ENCODE results near the gene LIAS.
"Not testable (repeated sequence)": the region's sequence is repeated elsewhere in the genome, so short reads cannot be mapped to it uniquely, and the experiment has no call there.

Gene LIAS

DNA sequence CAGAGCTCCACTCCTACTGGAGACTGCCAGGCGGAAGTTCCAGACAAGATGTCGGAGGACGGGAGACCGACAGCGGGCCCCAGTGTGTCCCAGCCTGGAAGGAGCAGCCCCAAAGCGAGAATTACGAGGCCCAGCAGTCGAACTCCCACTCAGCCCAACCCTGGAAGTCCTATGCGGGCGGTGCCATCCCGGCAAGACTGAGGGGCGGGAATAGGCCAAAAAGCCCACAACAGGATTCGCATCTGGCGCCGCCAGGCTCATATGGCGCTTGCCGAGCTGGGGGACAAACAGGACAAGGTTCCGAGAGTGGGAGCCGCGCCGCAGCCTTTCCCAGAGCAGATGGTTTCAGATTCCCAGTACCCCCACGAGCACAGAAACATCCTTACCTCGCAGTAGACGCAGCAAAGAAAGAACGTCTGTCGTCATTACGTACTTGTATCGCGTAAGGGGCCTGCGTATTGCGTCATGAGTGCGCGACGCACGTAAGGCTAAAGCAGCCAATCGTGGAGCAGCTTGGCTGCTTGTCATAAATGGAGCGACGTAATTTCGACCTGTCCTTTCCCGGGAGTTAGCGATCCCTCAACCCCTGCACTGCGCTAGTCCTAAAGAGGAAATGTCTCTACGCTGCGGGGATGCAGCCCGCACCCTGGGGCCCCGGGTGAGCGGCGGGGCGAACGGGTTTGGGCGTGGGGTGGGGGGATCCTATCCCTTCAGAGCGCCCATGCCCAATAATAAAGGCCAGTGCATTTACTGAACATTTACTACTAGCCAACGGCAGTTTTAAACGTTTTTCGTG is at the start of gene LIAS, which contains the start of gene RPL9:
LIAS (plus strand) TSS at position 552 of the 796 bp plus-strand sequence; CDS start at position 614, 62 bp downstream.
RPL9 (minus strand) TSS at position 418 of the 796 bp plus-strand sequence. CDS start 483 bp downstream, outside the sequence.
- DNase-seq, result peak; percentile 97

DNA sequence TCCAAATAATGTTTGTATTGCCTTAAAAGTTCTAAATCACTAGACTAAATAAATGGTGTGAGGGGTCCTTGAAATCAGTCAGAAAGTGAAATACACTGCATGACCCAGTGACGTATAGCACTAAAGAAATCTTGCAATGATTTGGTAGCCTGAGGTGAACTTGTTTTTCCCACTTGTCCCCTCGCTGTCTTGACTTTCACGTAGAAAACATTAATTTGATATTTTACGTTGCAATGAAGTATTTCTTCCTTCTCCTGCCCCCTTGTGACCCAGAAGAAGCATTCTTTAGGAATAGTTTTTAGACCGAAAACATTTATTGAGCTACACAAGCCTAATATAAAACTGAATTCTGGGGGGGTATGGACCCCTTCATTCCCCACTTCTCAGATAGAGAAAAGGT is 48.4 kb upstream of the LIAS start:
- DNase-seq, result no peak

DNA sequence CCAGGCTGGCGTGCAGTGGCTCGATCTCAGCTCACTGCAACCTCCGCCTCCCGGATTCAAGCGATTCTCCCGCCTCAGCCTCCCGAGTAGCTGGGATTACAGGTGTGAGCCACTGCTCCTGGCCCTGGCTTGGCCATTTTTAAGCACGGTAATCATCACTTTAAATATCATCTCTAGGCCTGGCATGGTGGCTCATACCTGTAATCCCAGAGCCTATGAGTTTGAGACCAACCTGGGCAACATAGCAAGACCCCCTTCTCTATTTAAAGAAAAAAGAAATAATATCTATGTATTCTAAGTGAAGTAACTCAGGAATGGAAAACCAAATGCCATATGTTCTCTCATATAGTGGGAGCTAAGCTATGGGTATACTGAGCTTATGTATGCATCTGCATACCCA is 47.3 kb upstream of the LIAS start:
- DNase-seq, result not testable (repeated sequence)

DNA sequence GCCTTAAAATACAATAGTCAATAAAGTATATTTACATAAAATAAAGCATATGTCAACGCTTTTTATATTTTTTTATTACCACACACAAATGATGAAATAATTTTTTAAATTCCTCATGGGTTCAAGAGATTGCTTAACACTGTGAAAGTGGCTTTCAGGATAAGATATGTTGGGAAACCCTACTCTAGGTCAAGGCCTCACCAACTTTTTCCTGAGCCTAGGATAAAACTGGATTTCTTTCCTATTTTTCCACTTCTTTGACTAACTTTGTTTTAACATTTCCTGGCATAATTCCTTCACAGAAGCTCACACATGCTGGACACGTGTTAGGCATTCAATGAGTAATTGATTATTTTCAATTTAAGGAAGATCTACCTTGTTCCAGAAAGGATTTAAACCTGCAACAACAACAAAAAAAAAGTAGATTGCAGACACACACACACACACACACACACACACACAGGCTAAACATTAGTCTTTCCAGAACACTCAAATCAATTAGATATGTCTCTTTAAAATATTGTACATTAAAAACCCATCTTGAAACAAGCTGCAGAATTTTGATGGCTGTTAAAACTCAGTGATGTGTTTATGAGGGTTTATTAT is 43.1 kb upstream of the LIAS start:
- no peak for DNase-seq

DNA sequence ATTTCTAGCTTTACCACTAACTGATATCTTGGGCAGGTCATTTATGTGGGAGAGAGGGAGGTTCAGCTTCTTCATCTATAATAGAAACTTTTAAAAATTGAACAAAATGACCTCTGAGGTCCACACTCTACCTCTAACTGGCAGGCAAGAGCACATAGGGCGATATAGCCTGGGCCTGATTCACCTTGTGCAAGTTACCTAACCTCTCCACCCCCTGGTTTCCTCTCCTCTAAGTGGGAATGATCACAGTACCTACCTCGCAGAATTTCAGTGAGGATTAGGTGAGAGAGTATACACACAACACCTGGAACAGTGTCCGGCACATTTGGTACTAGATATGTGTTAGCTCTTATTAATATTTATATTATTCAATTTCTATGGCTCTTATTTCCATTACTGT is 36.6 kb upstream of the LIAS start:
- no peak for DNase-seq

DNA sequence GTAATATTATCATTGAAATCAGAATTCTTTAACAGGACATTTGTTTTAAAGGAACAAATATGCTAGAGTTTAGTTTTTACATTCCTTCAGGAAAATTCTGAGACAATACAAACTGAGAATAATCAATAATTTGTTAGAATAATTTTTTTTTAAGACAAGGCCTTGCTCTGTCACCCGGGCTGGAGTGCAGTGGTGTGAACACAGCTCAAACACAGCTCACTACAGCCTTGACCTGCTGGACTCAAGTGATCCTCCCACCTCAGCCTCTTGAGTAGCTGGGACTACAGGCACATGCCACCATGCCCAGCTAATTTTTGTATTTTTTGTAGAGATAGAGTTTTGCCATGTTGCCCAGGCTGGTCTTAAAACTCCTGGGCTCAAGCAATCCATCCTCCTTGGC is 33.6 kb upstream of the LIAS start:
- not testable (repeated sequence) for DNase-seq

DNA sequence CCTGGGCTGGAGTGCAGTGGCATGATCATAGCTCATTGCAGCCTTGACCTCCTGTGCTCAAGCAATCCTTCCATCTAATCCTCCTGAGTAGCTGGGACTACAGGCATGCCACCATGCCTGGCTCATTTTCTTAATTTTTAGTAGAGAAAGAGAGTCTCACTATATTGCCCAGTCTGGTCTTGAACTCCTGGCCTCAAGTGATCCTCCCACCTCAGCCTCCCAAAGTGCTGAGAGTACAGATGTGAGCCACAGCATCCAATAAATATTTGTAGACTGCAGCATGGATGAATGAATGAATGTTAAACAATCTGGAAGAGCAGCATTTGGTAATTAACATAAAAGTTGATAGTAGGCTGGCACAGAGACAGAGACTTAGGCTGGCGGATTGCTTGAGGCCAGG is 32.1 kb upstream of the LIAS start:
- no peak for DNase-seq

DNA sequence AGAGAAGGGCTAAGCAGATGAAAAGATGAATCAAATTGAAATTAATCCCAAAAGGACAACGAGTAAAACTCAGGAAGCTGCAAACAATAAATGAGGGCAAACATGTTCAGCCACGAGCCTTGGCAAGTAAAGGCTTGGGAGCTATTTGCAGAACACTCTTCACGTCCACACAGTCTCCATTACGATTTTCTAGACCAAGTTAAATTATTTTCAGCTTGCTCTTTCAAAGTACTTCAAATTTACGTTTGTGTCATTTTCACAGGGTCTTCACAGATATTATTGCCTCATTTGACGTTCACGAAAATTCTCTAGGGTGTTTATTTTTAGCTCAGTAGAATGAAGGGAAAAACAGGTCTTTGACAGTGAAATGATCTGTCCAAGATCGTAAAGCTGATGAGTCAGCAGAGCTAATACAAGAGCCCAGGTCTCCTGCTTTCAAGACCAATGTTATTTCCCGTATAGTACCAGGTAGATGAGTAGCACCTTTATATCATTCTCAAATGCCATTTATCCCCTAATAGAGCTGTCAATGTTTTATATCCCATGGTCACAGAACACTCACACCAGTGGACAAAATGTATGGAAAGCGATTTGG is 31.2 kb upstream of the LIAS start:
- DNase-seq, result no peak

DNA sequence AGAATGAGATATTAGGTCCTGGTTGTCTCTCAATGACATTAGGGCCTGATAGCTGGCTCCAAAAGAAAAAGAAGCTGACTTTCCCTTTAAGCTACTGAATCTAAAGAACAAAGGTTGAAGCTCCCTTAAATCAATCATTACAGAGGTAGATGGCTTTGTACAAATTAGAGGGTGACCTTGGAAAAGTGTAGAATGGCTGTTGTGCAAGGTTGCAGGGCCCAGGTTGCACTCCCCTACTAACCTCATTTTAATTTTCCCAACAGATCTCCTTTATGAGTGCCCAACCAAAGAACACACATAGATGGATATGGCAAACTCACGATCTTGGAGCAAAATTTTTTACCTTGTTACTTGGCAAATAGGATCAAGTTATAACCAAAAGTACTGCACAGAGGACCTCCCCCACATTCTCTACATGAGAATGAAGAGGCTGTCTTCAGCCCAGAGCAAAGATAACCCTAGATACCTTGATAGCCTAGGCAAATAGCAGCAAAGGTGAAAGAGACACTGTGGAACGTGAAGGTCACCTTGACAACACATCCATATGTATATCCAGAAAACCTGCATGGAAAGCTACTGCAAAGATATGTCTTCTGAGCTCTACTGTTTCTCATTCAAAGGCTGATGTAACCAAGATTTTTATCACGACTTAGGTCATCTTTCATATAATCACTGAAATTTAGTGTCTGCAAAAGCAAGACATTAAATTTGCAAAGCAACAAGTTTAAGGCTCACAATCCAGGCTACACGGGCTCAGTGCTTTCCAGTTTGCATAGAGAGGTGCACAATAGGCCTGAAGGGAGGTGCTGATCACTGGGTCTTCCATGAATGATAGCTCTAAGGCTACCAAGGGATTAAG is 29.2 kb upstream of the LIAS start:
- no peak for DNase-seq

DNA sequence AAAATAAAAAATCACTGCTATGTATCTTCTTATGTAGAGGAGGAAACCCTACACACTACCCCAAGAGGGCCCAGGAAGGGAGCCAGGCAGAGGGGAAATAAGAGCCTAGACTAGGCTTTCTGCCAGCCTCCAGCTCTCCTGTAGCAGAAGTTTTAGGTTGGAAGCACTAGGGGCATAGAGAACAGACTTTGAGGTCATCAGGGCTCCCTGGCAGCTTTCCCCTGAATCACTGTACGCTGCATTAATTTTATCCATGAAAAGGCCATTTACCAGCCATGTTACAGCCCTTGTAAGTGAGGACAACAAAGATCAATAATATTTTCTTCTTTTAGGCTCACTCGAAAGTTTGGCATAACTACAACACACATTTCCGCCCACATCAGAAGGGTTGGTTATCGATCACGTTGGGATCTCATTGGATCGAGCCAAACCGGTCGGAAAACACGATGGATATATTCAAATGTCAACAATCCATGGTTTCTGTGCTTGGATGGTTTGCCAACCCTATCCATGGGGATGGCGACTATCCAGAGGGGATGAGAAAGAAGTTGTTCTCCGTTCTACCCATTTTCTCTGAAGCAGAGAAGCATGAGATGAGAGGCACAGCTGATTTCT is 24.9 kb upstream of the LIAS start:
- no peak for DNase-seq

DNA sequence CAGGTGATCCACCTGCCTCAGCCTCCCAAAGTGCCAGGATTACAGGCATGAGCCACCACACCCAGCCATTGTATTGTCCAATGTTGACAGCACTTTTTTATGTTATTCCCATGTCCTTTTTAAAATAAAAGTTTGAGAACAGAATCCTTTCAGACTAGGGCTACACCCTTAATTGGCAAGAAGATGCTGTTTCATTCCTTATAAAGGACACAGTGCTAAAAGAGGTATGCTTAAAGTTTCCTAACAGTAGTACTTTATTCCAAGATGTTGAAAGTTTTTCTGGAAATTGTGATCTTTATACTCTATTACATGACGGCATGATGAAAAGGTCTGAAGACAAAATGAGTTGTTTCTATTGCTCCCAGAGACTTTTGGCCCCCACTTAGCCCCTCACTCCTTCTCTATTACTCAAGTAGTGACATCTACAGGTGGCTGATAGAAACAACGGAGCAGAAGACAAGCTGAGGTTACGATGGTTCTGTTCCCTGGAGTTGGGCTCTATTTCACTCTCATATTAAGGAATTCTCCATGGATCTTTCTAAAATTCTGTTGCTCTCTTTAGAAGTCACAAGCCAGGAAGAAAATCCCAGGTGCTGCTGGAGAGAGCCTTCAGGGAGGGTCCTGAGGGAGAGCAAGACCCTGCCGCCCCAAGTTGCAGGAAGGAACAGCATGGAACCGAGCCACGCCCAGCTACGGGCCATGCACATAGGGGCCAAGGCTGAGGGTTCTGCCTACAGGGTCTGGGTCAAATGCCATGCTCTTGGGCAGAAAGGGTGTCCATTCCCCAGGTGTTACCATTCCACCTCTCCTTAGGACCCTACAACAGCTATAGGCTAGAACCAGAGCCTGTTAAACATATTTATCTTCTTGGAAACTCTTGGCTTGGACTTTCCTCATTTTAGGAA is 22.9 kb upstream of the LIAS start:
- no peak for DNase-seq

DNA sequence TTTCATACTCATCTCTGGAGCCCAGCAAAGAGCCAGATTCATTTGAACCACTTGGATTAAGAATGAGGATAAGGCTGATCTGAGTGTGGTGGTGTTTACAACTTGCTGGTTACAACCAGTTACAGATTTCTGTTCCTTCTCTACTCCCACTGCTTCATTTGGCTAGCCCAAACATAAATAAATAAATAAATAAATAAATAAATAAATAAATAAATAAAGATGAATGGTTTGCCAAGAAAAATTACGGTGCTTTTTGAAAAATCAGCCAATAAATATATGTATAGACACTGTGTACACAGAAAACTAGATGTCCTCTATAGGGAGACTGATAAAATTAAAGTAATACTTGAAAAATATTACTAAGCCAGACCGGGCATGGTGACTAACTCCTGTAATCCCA is 17.3 kb upstream of the LIAS start:
- DNase-seq, result no peak

DNA sequence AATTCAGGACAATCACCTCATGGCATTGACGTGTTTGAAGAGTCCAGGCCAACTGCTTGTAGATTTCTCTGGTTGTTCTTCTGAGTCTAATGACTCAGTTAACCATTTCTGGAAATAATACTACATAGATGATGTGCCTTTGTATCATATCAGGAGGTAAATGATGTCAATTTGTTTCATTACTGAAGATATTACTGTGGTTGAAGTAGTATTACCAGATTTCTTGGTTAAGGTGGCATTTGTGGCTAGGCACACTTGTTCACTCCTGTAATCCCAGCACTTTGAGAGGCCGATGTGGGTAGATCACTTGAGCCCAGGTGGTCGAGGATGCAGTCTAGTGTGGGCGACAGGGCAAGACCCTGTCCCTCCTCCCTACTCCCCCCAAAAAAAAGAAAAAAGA is 15.9 kb upstream of the LIAS start:
- DNase-seq, result no peak

DNA sequence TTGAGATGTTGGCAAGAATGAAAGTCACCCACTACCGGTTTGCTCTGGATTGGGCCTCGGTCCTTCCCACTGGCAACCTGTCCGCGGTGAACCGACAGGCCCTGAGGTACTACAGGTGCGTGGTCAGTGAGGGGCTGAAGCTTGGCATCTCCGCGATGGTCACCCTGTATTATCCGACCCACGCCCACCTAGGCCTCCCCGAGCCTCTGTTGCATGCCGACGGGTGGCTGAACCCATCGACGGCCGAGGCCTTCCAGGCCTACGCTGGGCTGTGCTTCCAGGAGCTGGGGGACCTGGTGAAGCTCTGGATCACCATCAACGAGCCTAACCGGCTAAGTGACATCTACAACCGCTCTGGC is 12.4 kb upstream of the LIAS start:
- DNase-seq, result no peak

DNA sequence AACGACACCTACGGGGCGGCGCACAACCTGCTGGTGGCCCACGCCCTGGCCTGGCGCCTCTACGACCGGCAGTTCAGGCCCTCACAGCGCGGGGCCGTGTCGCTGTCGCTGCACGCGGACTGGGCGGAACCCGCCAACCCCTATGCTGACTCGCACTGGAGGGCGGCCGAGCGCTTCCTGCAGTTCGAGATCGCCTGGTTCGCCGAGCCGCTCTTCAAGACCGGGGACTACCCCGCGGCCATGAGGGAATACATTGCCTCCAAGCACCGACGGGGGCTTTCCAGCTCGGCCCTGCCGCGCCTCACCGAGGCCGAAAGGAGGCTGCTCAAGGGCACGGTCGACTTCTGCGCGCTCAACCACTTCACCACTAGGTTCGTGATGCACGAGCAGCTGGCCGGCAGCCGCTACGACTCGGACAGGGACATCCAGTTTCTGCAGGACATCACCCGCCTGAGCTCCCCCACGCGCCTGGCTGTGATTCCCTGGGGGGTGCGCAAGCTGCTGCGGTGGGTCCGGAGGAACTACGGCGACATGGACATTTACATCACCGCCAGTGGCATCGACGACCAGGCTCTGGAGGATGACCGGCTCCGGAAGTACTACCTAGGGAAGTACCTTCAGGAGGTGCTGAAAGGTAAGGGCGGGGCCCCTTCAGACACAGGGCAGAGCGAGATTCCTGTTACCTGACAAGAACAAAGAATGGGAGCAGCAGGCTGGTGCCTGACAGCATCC is 11.8 kb upstream of the LIAS start:
- no peak for DNase-seq

DNA sequence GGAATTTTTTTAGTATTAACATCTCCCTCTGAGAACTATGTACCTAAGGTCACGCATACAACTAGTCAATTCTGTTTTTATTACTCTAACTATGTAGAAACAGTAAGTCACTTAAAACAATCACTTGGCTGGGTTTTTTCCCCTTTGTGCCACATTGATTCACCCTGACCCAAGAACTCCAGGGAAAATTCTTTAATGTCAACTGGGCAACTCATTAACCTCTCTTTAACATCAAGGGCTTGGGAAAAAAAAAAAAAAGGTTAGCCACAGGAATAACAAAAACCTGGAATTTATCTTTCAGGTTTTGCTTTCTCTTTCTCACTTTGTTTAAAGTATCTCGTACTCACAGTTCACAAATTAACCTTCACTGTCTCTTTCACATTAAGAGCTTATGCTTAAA is 8.2 kb upstream of the LIAS start:
- DNase-seq, result no peak

DNA sequence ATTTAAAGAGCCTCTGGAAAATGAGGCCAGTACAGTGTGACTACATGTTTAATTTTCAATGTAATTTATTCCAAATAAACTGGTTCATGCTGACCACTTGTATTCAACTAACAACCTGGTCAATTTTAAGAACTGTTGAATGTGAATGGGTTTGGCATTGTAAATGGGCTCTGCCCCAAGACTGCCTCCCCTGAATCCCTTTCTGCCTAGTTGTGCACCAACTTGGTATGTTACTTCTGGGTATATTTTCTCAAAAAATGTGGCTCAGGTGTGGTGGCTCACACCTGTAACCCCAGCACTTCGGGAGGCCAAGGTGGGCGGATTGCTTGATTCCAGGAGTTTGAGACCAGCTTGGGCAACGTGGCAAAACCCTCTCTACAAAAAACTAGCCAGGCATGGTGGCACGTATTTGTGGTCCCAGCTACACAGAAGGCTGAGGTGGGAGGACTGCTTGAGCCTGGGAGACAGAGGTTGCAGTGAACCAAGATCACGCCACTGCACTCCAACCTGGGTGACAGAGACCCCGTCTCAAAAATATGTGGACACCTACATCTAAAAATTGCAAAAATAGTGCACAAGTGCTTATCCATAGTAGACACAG is 7.3 kb upstream of the LIAS start:
- DNase-seq, result no peak

DNA sequence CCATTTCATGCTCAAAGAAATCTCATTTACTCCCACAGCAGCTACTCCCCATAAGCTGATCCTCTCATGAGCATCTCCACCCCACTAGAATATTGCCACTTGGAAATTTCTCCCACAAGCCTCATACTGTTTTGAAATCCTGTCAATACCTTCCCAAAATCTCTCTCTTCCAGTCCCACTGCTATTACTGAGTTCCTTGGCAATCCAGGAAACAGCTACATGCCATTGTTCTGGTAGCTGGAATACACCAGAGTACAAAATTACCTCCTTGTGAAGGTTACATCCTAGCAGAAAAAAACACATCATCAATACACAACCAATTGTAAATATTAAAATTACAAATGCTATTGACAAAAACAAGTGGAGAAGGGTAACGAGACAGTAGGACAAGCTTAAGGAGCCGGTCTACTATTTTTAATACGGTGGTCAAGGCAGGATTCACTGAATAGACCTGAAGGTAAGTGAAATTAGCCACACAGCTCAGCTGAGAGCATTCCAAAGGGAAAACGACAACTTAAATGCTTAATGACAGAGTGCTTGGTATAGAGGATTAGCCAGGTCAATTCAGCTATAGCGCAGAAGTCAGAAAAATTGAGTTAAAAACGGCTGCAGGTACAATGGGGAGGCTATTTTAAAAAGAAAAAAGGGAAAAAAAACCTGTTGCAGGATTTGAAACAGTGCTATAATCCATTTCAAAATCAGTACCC is 6.5 kb upstream of the LIAS start:
- no peak for DNase-seq

DNA sequence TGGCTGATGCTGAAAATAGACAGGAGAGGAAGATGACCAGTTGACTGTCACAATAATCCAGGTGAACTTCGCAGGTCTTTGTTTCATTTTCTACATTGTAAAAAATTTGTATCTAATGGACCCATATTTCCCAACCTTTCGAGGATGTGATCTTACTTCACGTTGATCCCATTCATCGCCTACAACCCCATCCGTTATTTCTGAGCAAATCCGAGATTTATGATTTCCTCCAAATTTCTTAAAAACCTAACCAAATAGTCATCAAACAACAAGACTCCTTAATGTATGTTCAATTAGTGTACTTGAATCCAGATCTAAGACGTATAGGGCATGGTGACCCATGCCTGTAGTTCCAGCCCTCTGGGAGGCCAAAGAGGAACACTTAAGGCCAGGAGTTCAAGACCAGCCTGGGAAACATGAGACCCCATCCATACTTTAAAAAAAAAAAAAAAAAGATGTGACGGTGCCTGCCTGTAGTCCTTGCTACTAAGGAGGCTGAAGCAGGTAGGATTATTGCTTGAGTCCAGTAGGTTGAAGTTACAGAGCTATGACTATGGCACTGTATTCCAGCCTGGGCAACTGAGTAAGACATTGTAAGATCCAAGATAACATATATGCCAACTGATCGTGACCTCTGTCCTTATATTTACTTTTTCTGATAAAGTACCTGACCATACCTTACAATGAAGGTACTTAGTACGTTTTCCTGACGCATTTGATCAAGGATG is 5.8 kb upstream of the LIAS start:
- no peak for DNase-seq

Measured in T1000 (cell line).